ENCODE results near the gene HORMAD2. TPM values are rescaled to one million over a fixed set of nuclear protein-coding genes. Genes with fewer than 3 reads are reported as not detected.

HORMAD2 gene
- total RNA-seq, 1 donor from 2014 or later, result not detected

- no peak overlapping the region for H3K27ac Mint-ChIP-seq (ENCODE audit: unreplicated experiment)
- no peaks in the 10 kb centered on the region for H3K36me3 Mint-ChIP-seq (ENCODE audit: unreplicated experiment)
- peaks cover 3% of the 10 kb centered on the region for H3K9me3 Mint-ChIP-seq (ENCODE audit: unreplicated experiment)
- no peak overlapping the region for H3K4me3 Mint-ChIP-seq (ENCODE audit: unreplicated experiment)
- no peak for TF ChIP-seq CTCF (IDR thresholded peaks at IDR 0.05; ENCODE audit: partially characterized antibody, unreplicated experiment)
- DNase-seq, result no peak
- no peaks in the 10 kb centered on the region for H3K27me3 Mint-ChIP-seq (ENCODE audit: unreplicated experiment)
- no peaks in the 10 kb centered on the region for H3K4me1 Mint-ChIP-seq (ENCODE audit: low read depth, unreplicated experiment)
These were observed 7.3 kb downstream of the HORMAD2 start for GRCh38 chr22:30087611-30088010.

- DNase-seq, result no peak
- Mint-ChIP-seq H3K36me3 (ENCODE audit: unreplicated experiment) (no peaks in the 10 kb centered on the region), H3K9me3 (ENCODE audit: unreplicated experiment) (peaks cover 3% of the 10 kb centered on the region), H3K27ac (ENCODE audit: unreplicated experiment) (no peak overlapping the region), H3K4me1 (ENCODE audit: low read depth, unreplicated experiment) (no peaks in the 10 kb centered on the region), H3K4me3 (ENCODE audit: unreplicated experiment) (no peak overlapping the region), H3K27me3 (ENCODE audit: unreplicated experiment) (no peaks in the 10 kb centered on the region)
- TF ChIP-seq CTCF (IDR thresholded peaks at IDR 0.05; ENCODE audit: partially characterized antibody, unreplicated experiment), result no peak
These were observed 8.2 kb downstream of the HORMAD2 start for GRCh38 chr22:30088468-30088867.

GRCh38 chr22:30089655-30089974, 9.4 kb downstream of the HORMAD2 start:
- no peak for TF ChIP-seq CTCF (IDR thresholded peaks at IDR 0.05; ENCODE audit: partially characterized antibody, unreplicated experiment)

GRCh38 chr22:30092686-30093085, 12.4 kb downstream of the HORMAD2 start:
- Mint-ChIP-seq H3K27me3 (ENCODE audit: unreplicated experiment) (no peaks in the 10 kb centered on the region), H3K4me1 (ENCODE audit: low read depth, unreplicated experiment) (no peaks in the 10 kb centered on the region), H3K4me3 (ENCODE audit: unreplicated experiment) (no peak overlapping the region), H3K9me3 (ENCODE audit: unreplicated experiment) (peaks cover 5% of the 10 kb centered on the region), H3K36me3 (ENCODE audit: unreplicated experiment) (no peaks in the 10 kb centered on the region), H3K27ac (ENCODE audit: unreplicated experiment) (no peak overlapping the region)
- TF ChIP-seq CTCF (IDR thresholded peaks at IDR 0.05; ENCODE audit: partially characterized antibody, unreplicated experiment), result no peak
- DNase-seq, result no peak

More at GRCh38 chr22:30089655-30089974, 9.4 kb downstream of the HORMAD2 start:
- no peak overlapping the region for H3K27ac Mint-ChIP-seq (ENCODE audit: unreplicated experiment)
- peaks cover 5% of the 10 kb centered on the region for H3K9me3 Mint-ChIP-seq (ENCODE audit: unreplicated experiment)
- H3K4me1 Mint-ChIP-seq (ENCODE audit: low read depth, unreplicated experiment), result no peaks in the 10 kb centered on the region
- no peak for DNase-seq
- H3K36me3 Mint-ChIP-seq (ENCODE audit: unreplicated experiment), result no peaks in the 10 kb centered on the region
- H3K4me3 Mint-ChIP-seq (ENCODE audit: unreplicated experiment), result no peak overlapping the region
- H3K27me3 Mint-ChIP-seq (ENCODE audit: unreplicated experiment), result no peaks in the 10 kb centered on the region

- DNase-seq, result no peak
- Mint-ChIP-seq H3K36me3 (ENCODE audit: unreplicated experiment) (no peaks in the 10 kb centered on the region), H3K4me1 (ENCODE audit: low read depth, unreplicated experiment) (no peaks in the 10 kb centered on the region), H3K9me3 (ENCODE audit: unreplicated experiment) (peaks cover 5% of the 10 kb centered on the region), H3K27ac (ENCODE audit: unreplicated experiment) (no peak overlapping the region), H3K27me3 (ENCODE audit: unreplicated experiment) (no peaks in the 10 kb centered on the region), H3K4me3 (ENCODE audit: unreplicated experiment) (no peak overlapping the region)
- TF ChIP-seq CTCF (IDR thresholded peaks at IDR 0.05; ENCODE audit: partially characterized antibody, unreplicated experiment), result no peak
These were observed 14.5 kb downstream of the HORMAD2 start for GRCh38 chr22:30094804-30095203.

Data from glutamatergic neuron (in vitro differentiated cells).